HepG2 (cell line): ENCODE data around the gene RRP9. TPM values are rescaled to one million over a fixed set of nuclear protein-coding genes. Genes with fewer than 3 reads are reported as not detected.

ENCODE experiments used
- ARNT2 ChIP-seq: sonication (generic); formaldehyde crosslinking; IDR thresholded peaks from 2 replicates; pipeline ENCODE4 v1.8.0; 2022; ENCODE audit warnings: mild to moderate bottlenecking, low read depth, missing genetic modification reagents, moderate library complexity
- ATF7 ChIP-seq, 2 experiments: fragments of 450-650 bp in 1 of 2; sonication (generic) in 1 of 2; formaldehyde crosslinking in 1 of 2; IDR thresholded peaks; 2 replicates each; pipeline versions ENCODE4 v1.4.0 to v1.6.1; 2016 to 2020; ENCODE audit warnings: antibody characterized with exemption in 1 of 2, mild to moderate bottlenecking in 1 of 2, missing genetic modification reagents in 1 of 2
- CAMTA2 ChIP-seq: sonication (generic); formaldehyde crosslinking; IDR thresholded peaks from 2 replicates; pipeline ENCODE4 v1.4.0; 2020; ENCODE audit warnings: mild to moderate bottlenecking, missing genetic modification reagents, borderline replicate concordance
- CBX5 ChIP-seq: sonication (generic); formaldehyde crosslinking; IDR thresholded peaks from 2 replicates; pipeline ENCODE4 v1.4.0; 2020; ENCODE audit warnings: missing genetic modification reagents, borderline replicate concordance
- DPF2 ChIP-seq: sonication (generic); formaldehyde crosslinking; IDR thresholded peaks from 2 replicates; pipeline ENCODE4 v1.4.0; 2020; ENCODE audit warnings: mild to moderate bottlenecking, low read depth, missing genetic modification reagents, borderline replicate concordance
- ELF4 ChIP-seq: sonication (generic); formaldehyde crosslinking; IDR thresholded peaks from 2 replicates; pipeline ENCODE4 v1.5.0; 2020; ENCODE audit warnings: missing genetic modification reagents, mild to moderate bottlenecking, moderate library complexity, borderline replicate concordance
- FOXC1 ChIP-seq: sonication (generic); formaldehyde crosslinking; IDR thresholded peaks from 2 replicates; pipeline ENCODE4 v1.8.0; 2022; ENCODE audit warnings: mild to moderate bottlenecking, missing genetic modification reagents, borderline replicate concordance
- ISL2 ChIP-seq: sonication (generic); formaldehyde crosslinking; IDR thresholded peaks from 2 replicates; pipeline ENCODE4 v1.5.0; 2020; ENCODE audit warnings: missing genetic modification reagents
- KAT7 ChIP-seq: IDR thresholded peaks from 2 replicates; pipeline ENCODE4 v1.6.1; 2018; ENCODE audit warnings: borderline replicate concordance, missing compliant biosample characterization
- MED1 ChIP-seq: sonication (generic); formaldehyde crosslinking; IDR thresholded peaks from 2 replicates; pipeline ENCODE4 v1.4.0; 2020; ENCODE audit warnings: missing genetic modification reagents
- MTA3 ChIP-seq: sonication (generic); formaldehyde crosslinking; IDR thresholded peaks from 2 replicates; pipeline ENCODE4 v1.4.0; 2020; ENCODE audit warnings: missing genetic modification reagents
- MTF2 ChIP-seq: sonication (generic); formaldehyde crosslinking; IDR thresholded peaks from 2 replicates; pipeline ENCODE4 v1.5.0; 2020; ENCODE audit warnings: missing genetic modification reagents, borderline replicate concordance
- REPIN1 ChIP-seq: sonication (generic); formaldehyde crosslinking; IDR thresholded peaks from 2 replicates; pipeline ENCODE4 v1.8.0; 2022; ENCODE audit warnings: missing genetic modification reagents, low read depth, mild to moderate bottlenecking, borderline replicate concordance
- TFAP4 ChIP-seq: sonication (generic); IDR thresholded peaks from 2 replicates; pipeline ENCODE4 v1.6.1; 2016; ENCODE audit warnings: low read depth, borderline replicate concordance
- TSC22D2 ChIP-seq: sonication (generic); formaldehyde crosslinking; IDR thresholded peaks from 2 replicates; pipeline ENCODE4 v1.5.1; 2020; ENCODE audit warnings: missing genetic modification reagents, mild to moderate bottlenecking, borderline replicate concordance
- XRCC5 ChIP-seq: fragments of 200-400 bp; formaldehyde crosslinking; optimal IDR thresholded peaks from 2 replicates; pipeline ENCODE3; 2017; ENCODE audit warnings: mild to moderate bottlenecking, low read length
- YEATS2 ChIP-seq: sonication (generic); formaldehyde crosslinking; IDR thresholded peaks from 2 replicates; pipeline ENCODE4 v1.4.0; 2020; ENCODE audit warnings: missing genetic modification reagents, borderline replicate concordance
- ZFYVE20 ChIP-seq: sonication (generic); formaldehyde crosslinking; IDR thresholded peaks from 2 replicates; pipeline ENCODE4 v1.8.0; 2023; ENCODE audit warnings: low read depth, mild to moderate bottlenecking, moderate library complexity, missing genetic modification reagents, borderline replicate concordance
- ZNF10 ChIP-seq: sonication (generic); formaldehyde crosslinking; IDR thresholded peaks from 2 replicates; pipeline ENCODE4 v1.4.0; 2020; ENCODE audit warnings: mild to moderate bottlenecking, low read depth, missing genetic modification reagents, borderline replicate concordance
- ZNF234 ChIP-seq: sonication (generic); formaldehyde crosslinking; conservative IDR thresholded peaks from 2 replicates; pipeline ENCODE4 v1.5.1; 2020; ENCODE audit warnings: mild to moderate bottlenecking, missing genetic modification reagents
- ZNF251 ChIP-seq: sonication (generic); formaldehyde crosslinking; IDR thresholded peaks from 2 replicates; pipeline ENCODE4 v1.9.0; 2021; ENCODE audit warnings: mild to moderate bottlenecking, missing genetic modification reagents
- ZNF253 ChIP-seq: sonication (generic); formaldehyde crosslinking; IDR thresholded peaks from 2 replicates; pipeline ENCODE4 v1.8.0; 2022; ENCODE audit warnings: mild to moderate bottlenecking, missing genetic modification reagents, borderline replicate concordance
- ZNF326 ChIP-seq: sonication (generic); formaldehyde crosslinking; IDR thresholded peaks from 2 replicates; pipeline ENCODE4 v1.4.0; 2020; ENCODE audit warnings: missing genetic modification reagents, borderline replicate concordance
- ZNF431 ChIP-seq: sonication (generic); formaldehyde crosslinking; IDR thresholded peaks from 2 replicates; pipeline ENCODE4 v1.9.0; 2022; ENCODE audit warnings: missing genetic modification reagents, low read depth, mild to moderate bottlenecking, borderline replicate concordance
- ZNF451 ChIP-seq: sonication (generic); formaldehyde crosslinking; IDR thresholded peaks from 2 replicates; pipeline ENCODE4 v1.5.0; 2020; ENCODE audit warnings: mild to moderate bottlenecking, missing genetic modification reagents
- ZNF484 ChIP-seq: sonication (generic); formaldehyde crosslinking; IDR thresholded peaks from 2 replicates; pipeline ENCODE4 v1.5.1; 2020; ENCODE audit warnings: mild to moderate bottlenecking, low read depth, missing genetic modification reagents, borderline replicate concordance
- ZNF569 ChIP-seq: sonication (generic); formaldehyde crosslinking; IDR thresholded peaks from 2 replicates; pipeline ENCODE4 v1.5.0; 2020; ENCODE audit warnings: mild to moderate bottlenecking, missing genetic modification reagents, moderate library complexity, borderline replicate concordance
- ZNF607 ChIP-seq: sonication (generic); formaldehyde crosslinking; IDR thresholded peaks from 2 replicates; pipeline ENCODE4 v1.5.1; 2020; ENCODE audit warnings: missing genetic modification reagents, mild to moderate bottlenecking, borderline replicate concordance
- ZNF619 ChIP-seq: sonication (generic); formaldehyde crosslinking; IDR thresholded peaks from 2 replicates; pipeline ENCODE4 v1.4.0; 2020; ENCODE audit warnings: mild to moderate bottlenecking, missing genetic modification reagents
- ZNF713 ChIP-seq: sonication (generic); formaldehyde crosslinking; IDR thresholded peaks from 2 replicates; pipeline ENCODE4 v1.4.0; 2020; ENCODE audit warnings: mild to moderate bottlenecking, missing genetic modification reagents
- polyA plus RNA-seq, 8 experiments: library from polyadenylated mRNA; depleted of rRNA in 3 of 8; stranded (reverse) in 7 of 8; unstranded in 1 of 8; fragments of >200 nt; fragmentation: Illumina TruSeq in 4 of 8; extraction: Trizol in 4 of 8; gene quantifications; 2 replicates each; pipeline versions ENCODE4 v1.2.1 to v1.2.3, GENCODE V29; 2011 to 2016; ENCODE audit warnings: low read depth in 4 of 8, missing spikeins in 1 of 8, mixed read lengths in 1 of 8; ENCODE audit not compliant: insufficient read depth in 1 of 8
- total RNA-seq, 5 experiments: library from RNA; depleted of rRNA; stranded (reverse); fragments of >200 nt; fragmentation: Illumina TruSeq; extraction: Trizol; gene quantifications; 2 replicates each; pipeline ENCODE4 v1.2.3, GENCODE V29; 2016; ENCODE audit warnings: low read depth in 1 of 5
- TF ChIP-seq, protein P1 (sequence below): sonication (generic); formaldehyde crosslinking; IDR thresholded peaks from 2 replicates; pipeline ENCODE4 v1.4.0; 2020; ENCODE audit warnings: missing genetic modification reagents

Gene RRP9
- total and polyA plus RNA-seq, 2 of the 13 experiments (the other 11 are each of a cell fraction or from before 2014, with no cell fraction given): 14.8 to 44.0 TPM

DNA sequence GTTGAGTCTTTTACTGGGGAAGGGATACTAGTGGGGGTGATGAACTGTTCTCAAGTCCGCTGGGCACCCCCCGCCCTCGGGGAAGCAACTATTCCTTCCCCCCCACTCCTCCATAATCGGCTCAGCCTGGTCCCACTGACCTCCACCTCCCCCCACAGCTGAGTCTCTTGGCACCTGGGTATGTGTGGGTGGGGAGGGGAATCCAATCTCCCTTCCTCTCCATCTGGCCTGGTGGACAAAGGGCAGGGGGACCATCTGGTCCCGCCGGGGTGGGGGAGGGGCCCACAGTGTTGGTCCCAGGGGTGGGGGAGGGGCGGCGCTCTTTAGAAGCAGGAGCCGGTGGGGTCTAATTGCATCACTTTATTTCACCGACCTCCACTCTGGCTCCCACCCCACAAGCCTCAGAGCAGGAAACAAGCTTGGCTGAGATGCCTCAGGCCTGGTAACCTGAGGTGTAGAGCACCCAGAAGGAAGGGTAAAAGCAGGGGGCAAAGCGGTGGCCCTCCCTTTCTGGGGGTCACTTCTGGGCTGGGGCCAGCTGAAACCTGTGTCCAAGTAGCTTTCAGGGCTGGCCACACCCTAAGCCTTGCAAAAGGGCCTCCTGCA lies 26.6 kb upstream of the RRP9 start (continued):
- TF ChIP-seq XRCC5 (no peak), FOXC1 (CRISPR knock-in tag) (no peak), KAT7 (no peak), TFAP4 (peak; percentile 80; the same call in 1 of the 2 replicates), ZNF713 (no peak), ARNT2 (no peak), ZNF431 (no peak), ZNF484 (CRISPR knock-in tag) (no peak), ATF7 (IDR thresholded peaks at IDR 0.05) (no peak), ATF7 (CRISPR knock-in tag; IDR thresholded peaks at IDR 0.05) (no peak), ISL2 (CRISPR knock-in tag) (no peak), ZNF10 (no peak), CAMTA2 (CRISPR knock-in tag) (no peak), ZNF326 (CRISPR knock-in tag) (no peak), CBX5 (CRISPR knock-in tag) (no peak), TSC22D2 (CRISPR knock-in tag) (no peak), ZNF569 (no peak), ZNF253 (CRISPR knock-in tag) (no peak), YEATS2 (CRISPR knock-in tag) (no peak), MTA3 (CRISPR knock-in tag) (no peak), ELF4 (CRISPR knock-in tag) (no peak), MTF2 (CRISPR knock-in tag) (no peak), ZNF234 (CRISPR knock-in tag) (no peak), ZFYVE20 (CRISPR knock-in tag) (no peak), ZNF251 (CRISPR knock-in tag) (no peak), MED1 (no peak), ZNF451 (no peak), REPIN1 (no peak), ZNF619 (CRISPR knock-in tag) (no peak), ZNF607 (CRISPR knock-in tag) (no peak), DPF2 (CRISPR knock-in tag) (no peak)
- TF ChIP-seq, protein P1, sequence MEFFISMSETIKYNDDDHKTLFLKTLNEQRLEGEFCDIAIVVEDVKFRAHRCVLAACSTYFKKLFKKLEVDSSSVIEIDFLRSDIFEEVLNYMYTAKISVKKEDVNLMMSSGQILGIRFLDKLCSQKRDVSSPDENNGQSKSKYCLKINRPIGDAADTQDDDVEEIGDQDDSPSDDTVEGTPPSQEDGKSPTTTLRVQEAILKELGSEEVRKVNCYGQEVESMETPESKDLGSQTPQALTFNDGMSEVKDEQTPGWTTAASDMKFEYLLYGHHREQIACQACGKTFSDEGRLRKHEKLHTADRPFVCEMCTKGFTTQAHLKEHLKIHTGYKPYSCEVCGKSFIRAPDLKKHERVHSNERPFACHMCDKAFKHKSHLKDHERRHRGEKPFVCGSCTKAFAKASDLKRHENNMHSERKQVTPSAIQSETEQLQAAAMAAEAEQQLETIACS: no peak
